Keratinocyte (primary cell): ENCODE results near the gene TINAGL1.

Experiments
- CTCF ChIP-seq, 3 experiments: IDR thresholded peaks in 1 of 3; conservative IDR thresholded peaks in 1 of 3; optimal IDR thresholded peaks in 1 of 3; 2 replicates in 2 of 3; 3 replicates in 1 of 3; pipeline versions ENCODE3 to v1.5.1; 2011; ENCODE audit warnings: low read length in 3 of 3, mild to moderate bottlenecking in 3 of 3, moderate library complexity in 2 of 3, control low read depth in 1 of 3, inconsistent platforms in 1 of 3; ENCODE audit not compliant: insufficient read depth in 2 of 3; ENCODE audit errors: extremely low read depth in 1 of 3
- EZH2 ChIP-seq: IDR thresholded peaks from one replicate; pipeline ENCODE4 v1.6.1; 2012; ENCODE audit warnings: inconsistent platforms, mild to moderate bottlenecking, low read length, moderate library complexity

- TF ChIP-seq CTCF (optimal IDR thresholded peaks at IDR 0.05 in 1 of 3, IDR thresholded peaks at IDR 0.05 in 1 of 3, conservative IDR thresholded peaks at IDR 0.05 in 1 of 3; ENCODE audit: extremely low read depth in 1 of 3, insufficient read depth in 2 of 3, low read length in 3 of 3) (no peak), EZH2 (no peak)
Measured at GRCh38 chr1:31559715-31560114, 16.6 kb upstream of the TINAGL1 start.
